Neuron (in vitro differentiated cells): ENCODE data around the gene PRKN.

Experiments used
- H2AFZ ChIP-seq: one replicate; pipeline ENCODE4 v1.6.1; 2013; ENCODE audit warnings: low read depth, mild to moderate bottlenecking, inconsistent platforms, low read length, moderate library complexity
- H3K27me3 ChIP-seq: one replicate; pipeline ENCODE4 v1.6.1; 2013; ENCODE audit warnings: low read length; ENCODE audit not compliant: insufficient read depth
- H3K36me3 ChIP-seq: one replicate; pipeline ENCODE4 v1.6.1; 2013; ENCODE audit warnings: low read length; ENCODE audit not compliant: insufficient read depth
- H3K4me1 ChIP-seq: one replicate; pipeline ENCODE4 v1.6.1; 2013; ENCODE audit warnings: low read length; ENCODE audit not compliant: insufficient read depth
- H3K4me3 ChIP-seq: 2 replicates; pipeline ENCODE4 v1.5.1; 2013; ENCODE audit warnings: mild to moderate bottlenecking, low read length, moderate library complexity
- H3K9me3 ChIP-seq: one replicate; pipeline ENCODE4 v1.6.1; 2013; ENCODE audit warnings: low read length

The PRKN gene

DNA sequence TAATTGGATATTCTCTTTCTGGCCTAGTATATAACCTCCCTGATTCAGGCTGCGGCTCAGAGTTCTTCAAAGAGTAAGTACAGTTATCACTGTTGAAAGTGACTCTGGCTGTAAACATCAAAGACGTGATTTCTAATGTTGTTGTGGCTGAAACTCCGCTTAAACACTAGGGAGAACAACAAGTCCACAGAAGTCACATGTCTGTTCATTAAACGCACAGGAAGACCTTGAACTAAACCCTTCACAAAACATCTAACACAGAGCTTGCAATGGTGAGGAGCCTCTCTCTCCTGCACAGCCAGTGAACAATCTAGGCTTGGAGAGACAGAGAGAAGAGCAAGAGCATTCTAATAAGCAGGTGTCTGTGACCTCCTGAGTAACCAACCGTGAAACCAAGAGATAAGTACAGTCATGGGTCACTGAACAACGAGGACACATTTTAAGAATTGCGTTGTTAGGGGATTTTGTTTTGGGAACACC lies 249.3 kb downstream of the PRKN start:
- Histone ChIP-seq H3K4me3 (no peak overlapping the region), H3K4me1 (peaks cover 8% of the 10 kb centered on the region), H2AFZ (no peak overlapping the region), H3K27me3 (no peaks in the 10 kb centered on the region), H3K9me3 (no peaks in the 10 kb centered on the region), H3K36me3 (no peaks in the 10 kb centered on the region)

- no peaks in the 10 kb centered on the region for H3K9me3 ChIP-seq
- no peaks in the 10 kb centered on the region for H3K4me1 ChIP-seq
- no peak overlapping the region for H3K4me3 ChIP-seq
- H3K27me3 ChIP-seq: no peaks in the 10 kb centered on the region
- no peak overlapping the region for H2AFZ ChIP-seq
- H3K36me3 ChIP-seq: no peaks in the 10 kb centered on the region
Observed at GRCh38 chr6:162474722-162475121, 252.8 kb downstream of the PRKN start.

GRCh38 chr6:162471842-162472241 lies 255.7 kb downstream of the PRKN start:
- H3K36me3 ChIP-seq: no peaks in the 10 kb centered on the region
- H2AFZ ChIP-seq: no peak overlapping the region
- H3K9me3 ChIP-seq: no peaks in the 10 kb centered on the region
- no peaks in the 10 kb centered on the region for H3K27me3 ChIP-seq
- no peak overlapping the region for H3K4me3 ChIP-seq
- no peaks in the 10 kb centered on the region for H3K4me1 ChIP-seq

DNA sequence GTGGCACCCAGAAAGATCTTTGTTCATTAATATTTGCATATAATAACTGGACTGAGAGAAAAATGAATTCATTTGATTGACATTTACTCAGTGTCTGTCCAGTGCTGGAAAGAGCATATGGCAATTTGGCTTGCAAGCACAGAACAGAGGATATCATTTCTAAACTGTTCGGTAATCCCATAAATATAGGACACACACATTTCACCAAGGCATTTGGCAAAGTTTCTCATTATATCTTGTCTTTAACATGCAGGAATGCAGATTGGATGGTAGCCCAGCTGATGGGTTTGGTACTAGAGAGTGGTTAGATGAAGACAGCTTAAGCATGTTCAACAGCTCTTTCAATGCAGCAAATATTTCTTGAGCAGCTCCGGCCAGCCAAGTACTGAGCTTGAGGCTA lies 259.2 kb downstream of the PRKN start:
- H2AFZ ChIP-seq: no peak overlapping the region
- H3K4me3 ChIP-seq: no peak overlapping the region
- no peaks in the 10 kb centered on the region for H3K9me3 ChIP-seq
- no peaks in the 10 kb centered on the region for H3K4me1 ChIP-seq
- no peaks in the 10 kb centered on the region for H3K36me3 ChIP-seq
- no peaks in the 10 kb centered on the region for H3K27me3 ChIP-seq

DNA sequence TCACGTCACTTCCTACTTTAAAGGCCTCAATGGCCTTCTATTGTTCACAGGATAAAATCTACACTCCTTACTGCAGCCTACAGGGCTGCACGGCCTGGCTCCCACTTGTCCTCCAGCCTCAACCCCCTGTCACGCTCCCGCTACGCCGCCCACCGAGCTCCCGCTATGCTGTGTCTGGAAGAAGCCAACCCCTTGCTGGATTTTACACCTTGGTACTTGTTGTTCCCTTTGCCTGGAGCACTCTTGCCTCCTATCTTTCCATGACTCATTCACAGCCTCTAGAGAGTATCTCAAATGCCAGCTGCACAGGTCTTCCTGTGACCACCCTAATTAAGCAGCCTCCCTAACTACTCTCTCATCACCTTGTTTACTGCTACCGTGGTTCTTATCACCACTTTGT lies 259.9 kb downstream of the PRKN start:
- Histone ChIP-seq H3K4me3 (no peak overlapping the region), H3K4me1 (no peaks in the 10 kb centered on the region), H3K9me3 (no peaks in the 10 kb centered on the region), H2AFZ (no peak overlapping the region), H3K36me3 (no peaks in the 10 kb centered on the region), H3K27me3 (no peaks in the 10 kb centered on the region)

DNA sequence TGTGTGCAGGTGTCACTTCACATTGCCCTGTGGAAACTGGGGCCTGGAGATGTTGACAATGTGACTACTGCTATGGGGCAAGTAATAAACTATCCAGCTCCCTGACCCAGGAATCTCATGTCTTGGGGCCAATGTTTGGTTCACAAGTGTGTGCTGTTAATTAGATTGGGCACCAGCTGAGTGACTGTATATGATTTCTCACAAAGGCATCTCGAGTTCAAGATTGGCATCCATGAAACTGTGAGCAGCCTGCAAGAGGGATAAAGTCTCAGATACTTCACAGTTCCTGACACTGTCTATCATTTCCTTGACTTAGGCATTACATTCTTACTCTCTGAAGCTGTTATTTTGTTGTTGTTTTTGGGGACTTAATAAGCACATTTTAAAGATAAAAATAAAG lies 264.0 kb downstream of the PRKN start:
- Histone ChIP-seq H3K4me1 (no peaks in the 10 kb centered on the region), H3K9me3 (no peaks in the 10 kb centered on the region), H3K4me3 (no peak overlapping the region), H3K36me3 (no peaks in the 10 kb centered on the region), H2AFZ (no peak overlapping the region), H3K27me3 (no peaks in the 10 kb centered on the region)

GRCh38 chr6:162459985-162460384 lies 267.6 kb downstream of the PRKN start:
- H3K9me3 ChIP-seq: peaks cover 2% of the 10 kb centered on the region
- no peaks in the 10 kb centered on the region for H3K4me1 ChIP-seq
- H3K27me3 ChIP-seq: no peaks in the 10 kb centered on the region
- no peak overlapping the region for H3K4me3 ChIP-seq
- H2AFZ ChIP-seq: no peak overlapping the region
- H3K36me3 ChIP-seq: no peaks in the 10 kb centered on the region

- Histone ChIP-seq H3K4me3 (no peak overlapping the region), H3K9me3 (peaks cover 2% of the 10 kb centered on the region), H3K27me3 (no peaks in the 10 kb centered on the region), H3K4me1 (no peaks in the 10 kb centered on the region), H2AFZ (no peak overlapping the region), H3K36me3 (no peaks in the 10 kb centered on the region)
Observed at GRCh38 chr6:162450358-162450757, 277.2 kb downstream of the PRKN start.

DNA sequence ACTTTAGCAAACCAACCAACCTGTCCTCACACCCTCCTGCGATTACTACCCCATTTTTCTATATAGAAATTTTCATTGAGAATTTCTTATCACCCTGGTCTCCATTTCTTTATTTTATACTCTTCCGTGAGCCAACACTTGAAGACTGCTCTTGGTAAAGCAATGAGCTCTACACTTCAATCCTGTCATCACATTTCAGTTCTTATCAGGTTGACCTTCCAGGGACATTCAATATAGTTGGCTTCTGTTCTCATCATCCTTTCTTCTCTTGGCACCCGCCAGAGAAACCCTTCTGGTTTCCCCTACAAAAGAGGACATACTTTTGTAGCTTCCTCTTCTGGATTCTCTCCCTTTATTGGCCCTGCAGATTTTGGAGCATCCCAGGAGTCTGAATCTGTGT lies 279.3 kb downstream of the PRKN start:
- Histone ChIP-seq H3K4me1 (peaks cover 3% of the 10 kb centered on the region), H2AFZ (no peak overlapping the region), H3K9me3 (peaks cover 2% of the 10 kb centered on the region), H3K4me3 (no peak overlapping the region), H3K36me3 (no peaks in the 10 kb centered on the region), H3K27me3 (no peaks in the 10 kb centered on the region)

GRCh38 chr6:162443101-162443500 lies 284.5 kb downstream of the PRKN start:
- no peaks in the 10 kb centered on the region for H3K27me3 ChIP-seq
- peaks cover 46% of the 10 kb centered on the region for H3K4me1 ChIP-seq
- no peak overlapping the region for H2AFZ ChIP-seq
- H3K4me3 ChIP-seq: no peak overlapping the region
- H3K36me3 ChIP-seq: no peaks in the 10 kb centered on the region
- H3K9me3 ChIP-seq: no peaks in the 10 kb centered on the region

DNA sequence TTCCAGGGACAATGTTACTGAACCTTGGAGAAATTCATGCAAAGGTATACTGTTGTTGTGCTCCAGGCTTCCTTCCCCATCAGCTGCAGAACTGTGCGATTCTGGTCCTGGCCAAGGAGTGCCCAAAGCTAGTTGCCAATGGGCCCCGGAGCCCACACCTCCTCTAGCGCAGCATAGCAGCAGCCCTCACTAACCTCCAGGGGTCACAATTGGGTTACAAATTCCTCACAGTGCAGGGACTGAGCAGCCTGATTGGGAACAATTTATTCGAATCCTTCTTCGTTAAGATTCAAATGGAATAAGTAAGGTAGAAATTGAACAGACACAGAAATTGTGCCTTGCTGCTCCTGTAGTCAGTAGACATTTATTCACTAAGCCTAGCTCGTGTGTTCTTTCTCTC lies 284.9 kb downstream of the PRKN start:
- peaks cover 46% of the 10 kb centered on the region for H3K4me1 ChIP-seq
- H3K27me3 ChIP-seq: no peaks in the 10 kb centered on the region
- H2AFZ ChIP-seq: no peak overlapping the region
- H3K9me3 ChIP-seq: peaks cover 2% of the 10 kb centered on the region
- H3K4me3 ChIP-seq: no peak overlapping the region
- no peaks in the 10 kb centered on the region for H3K36me3 ChIP-seq

GRCh38 chr6:162441991-162442390 lies 285.6 kb downstream of the PRKN start:
- H3K4me1 ChIP-seq: peaks cover 46% of the 10 kb centered on the region
- peaks cover 4% of the 10 kb centered on the region for H3K9me3 ChIP-seq
- H2AFZ ChIP-seq: no peak overlapping the region
- no peaks in the 10 kb centered on the region for H3K36me3 ChIP-seq
- H3K4me3 ChIP-seq: no peak overlapping the region
- no peaks in the 10 kb centered on the region for H3K27me3 ChIP-seq

GRCh38 chr6:162438980-162439379 lies 288.6 kb downstream of the PRKN start:
- Histone ChIP-seq H3K36me3 (no peaks in the 10 kb centered on the region), H2AFZ (no peak overlapping the region), H3K9me3 (peaks cover 4% of the 10 kb centered on the region), H3K4me3 (peak overlapping the region; percentile 44), H3K27me3 (no peaks in the 10 kb centered on the region), H3K4me1 (peaks cover 46% of the 10 kb centered on the region)

DNA sequence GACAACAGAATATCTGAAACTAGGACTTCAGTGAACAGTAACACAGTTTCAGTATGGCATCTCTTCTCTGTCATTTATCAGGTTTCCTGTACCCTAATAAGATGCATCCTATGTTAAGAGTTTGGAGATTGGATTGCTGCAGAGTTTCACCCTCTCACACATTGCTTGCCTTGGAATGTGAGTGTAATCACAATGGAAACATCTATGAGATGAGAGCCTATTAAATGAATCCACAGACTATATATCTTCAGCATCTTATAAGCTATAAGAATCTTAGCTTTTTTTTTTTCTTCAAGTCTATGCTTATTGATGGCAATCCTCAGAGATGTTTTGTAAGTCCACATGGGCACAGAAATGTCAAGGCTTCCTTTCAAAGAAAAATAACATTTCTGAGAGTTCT lies 292.5 kb downstream of the PRKN start:
- Histone ChIP-seq H3K27me3 (no peaks in the 10 kb centered on the region), H2AFZ (no peak overlapping the region), H3K9me3 (peaks cover 4% of the 10 kb centered on the region), H3K4me1 (peaks cover 15% of the 10 kb centered on the region), H3K4me3 (no peak overlapping the region), H3K36me3 (no peaks in the 10 kb centered on the region)
